HG03565 (cell line): Measurements from ENCODE around the gene RNF7.
A peak's percentile ranks its signal among the peaks of the same experiment; 100 is the strongest.
"Not testable (repeated sequence)": the region's sequence is repeated elsewhere in the genome, so short reads cannot be mapped to it uniquely, and the experiment has no call there.

ENCODE experiments used
- ATAC-seq: cut with Tn5 transposase; IDR thresholded peaks from one replicate; pipeline ENCODE4 v1.9.1; 2021; ENCODE audit warnings: mild to moderate bottlenecking, moderate library complexity; ENCODE audit not compliant: unreplicated experiment

RNF7 gene

DNA sequence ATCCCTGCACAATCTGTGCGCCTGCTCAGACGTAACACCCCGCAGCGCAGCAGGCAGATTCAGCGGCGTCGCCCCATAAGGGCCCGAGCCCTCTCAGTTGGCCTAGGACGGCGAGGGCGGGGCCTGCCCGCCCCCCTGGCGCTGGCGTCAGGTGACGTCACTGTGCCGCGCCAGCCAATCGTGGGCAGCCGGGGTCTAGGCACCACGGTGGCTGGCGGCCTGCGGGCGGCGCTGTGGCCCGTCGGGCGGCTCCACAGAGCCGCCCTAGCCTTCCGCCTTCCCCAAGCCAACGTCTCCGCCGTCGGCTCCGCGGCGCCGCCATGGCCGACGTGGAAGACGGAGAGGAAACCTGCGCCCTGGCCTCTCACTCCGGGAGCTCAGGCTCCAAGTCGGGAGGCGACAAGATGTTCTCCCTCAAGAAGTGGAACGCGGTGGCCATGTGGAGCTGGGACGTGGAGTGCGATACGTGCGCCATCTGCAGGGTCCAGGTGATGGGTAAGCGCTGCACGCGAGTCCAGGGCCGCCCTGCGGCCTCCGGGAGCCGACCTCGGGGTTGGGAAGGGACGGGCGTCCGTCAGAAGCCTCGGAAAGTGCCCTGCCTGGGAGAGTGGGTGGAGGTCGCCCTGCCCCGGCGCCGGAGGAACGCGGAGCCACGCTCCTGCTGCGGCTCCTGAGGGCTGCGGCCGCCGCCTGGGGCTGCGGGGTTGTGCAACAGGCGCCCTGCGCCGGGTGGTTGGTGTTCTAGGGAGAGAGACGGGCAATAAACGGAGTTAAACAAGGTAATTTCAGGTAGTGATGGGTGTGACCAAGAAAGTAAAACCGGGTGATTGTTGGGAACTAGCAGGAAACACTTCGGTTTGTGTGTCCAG is at the start of gene RNF7:
Gene RNF7, plus strand, starts transcription at position 277 of the 869 bp plus-strand sequence. Its CDS starts 44 bp downstream, at position 321.
- peak; percentile 94 for ATAC-seq

DNA sequence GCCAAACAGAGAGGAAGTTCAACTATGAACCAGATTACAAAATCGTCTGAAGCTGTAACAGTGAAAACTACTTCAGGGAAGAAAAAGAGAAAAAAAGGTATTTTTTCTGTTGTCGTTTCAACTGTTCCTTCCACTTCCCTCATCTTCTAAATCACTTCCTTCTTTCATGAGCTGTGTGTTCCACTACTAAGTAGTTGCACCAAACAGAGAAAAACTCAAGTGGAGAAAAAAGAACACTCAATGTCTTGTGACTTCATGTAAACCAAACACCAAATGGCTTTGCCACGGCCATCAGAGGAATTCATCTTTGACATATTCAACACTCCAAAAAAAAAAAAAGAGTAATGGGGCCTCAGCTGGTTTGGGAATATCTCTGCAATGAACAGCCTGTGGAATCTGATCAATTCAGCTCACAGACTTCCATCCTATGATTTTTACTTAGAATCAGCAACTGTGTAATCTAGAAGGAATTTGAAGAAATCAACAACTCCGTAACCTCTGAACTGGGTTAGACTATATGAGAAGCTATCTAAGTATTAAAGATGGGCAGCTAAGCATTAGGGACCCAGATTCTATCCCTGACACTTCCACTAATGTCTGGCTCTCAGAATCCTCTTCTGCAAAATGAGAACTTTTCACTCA is 47.5 kb upstream of the RNF7 start:
- no peak for ATAC-seq

DNA sequence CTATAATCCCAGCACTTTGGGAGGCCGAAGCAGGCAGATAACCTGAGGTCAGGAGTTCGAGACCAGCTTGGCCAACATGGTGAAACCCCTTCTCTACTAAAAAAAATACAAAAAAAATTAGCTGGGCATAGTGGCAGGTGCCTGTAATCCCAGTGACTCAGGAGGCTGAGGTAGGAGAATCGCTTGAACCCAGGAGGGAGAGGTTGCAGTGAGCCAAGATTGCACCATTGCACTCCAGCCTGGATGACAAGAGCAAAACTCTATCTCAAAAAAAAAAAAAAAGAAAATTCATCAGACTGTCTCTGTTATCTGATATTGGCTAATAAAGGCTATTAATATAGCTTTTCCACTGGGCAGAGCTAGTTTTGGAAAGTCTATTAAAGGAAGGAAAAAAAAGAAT is 46.6 kb upstream of the RNF7 start:
- ATAC-seq = not testable (repeated sequence)

DNA sequence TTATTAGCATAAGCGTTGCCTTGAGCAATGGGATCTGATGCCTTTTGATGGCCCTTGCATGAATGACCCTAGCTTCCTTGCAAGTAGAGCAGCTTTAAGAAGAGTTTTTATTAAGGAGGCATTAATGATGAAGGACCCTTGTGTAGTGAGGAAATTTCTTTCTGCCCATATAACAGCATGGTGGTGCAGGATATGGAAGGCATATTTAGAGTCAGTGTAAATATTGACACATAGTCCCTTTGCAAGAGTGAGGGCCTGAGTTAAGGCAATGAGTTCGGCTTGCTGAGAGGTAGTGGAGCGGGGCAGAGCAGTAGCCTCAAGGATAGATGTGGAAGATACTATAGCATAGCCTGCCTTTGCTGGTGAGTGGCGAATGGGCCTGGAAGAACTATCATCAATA is 45.1 kb upstream of the RNF7 start:
- not testable (repeated sequence) for ATAC-seq

DNA sequence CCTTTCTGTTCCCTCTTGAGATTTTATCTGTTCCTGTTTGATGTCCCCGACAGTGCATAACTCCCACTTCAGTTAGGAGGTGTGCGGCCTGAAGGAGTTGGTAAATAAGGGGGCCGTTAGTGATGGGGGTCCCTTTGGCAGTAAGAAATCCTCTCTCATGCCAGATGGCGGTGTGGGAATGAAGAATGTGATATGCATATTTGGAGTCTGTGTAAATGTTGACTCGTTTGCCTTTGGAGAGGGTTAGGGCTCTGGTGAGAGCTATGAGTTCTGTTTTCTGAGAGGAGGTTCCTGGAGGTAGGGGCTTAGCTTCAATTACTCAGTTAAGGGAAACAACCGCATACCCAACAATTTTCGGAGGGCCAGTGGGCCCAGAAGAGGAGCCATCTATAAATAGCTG is 38.8 kb upstream of the RNF7 start:
- ATAC-seq = no peak

DNA sequence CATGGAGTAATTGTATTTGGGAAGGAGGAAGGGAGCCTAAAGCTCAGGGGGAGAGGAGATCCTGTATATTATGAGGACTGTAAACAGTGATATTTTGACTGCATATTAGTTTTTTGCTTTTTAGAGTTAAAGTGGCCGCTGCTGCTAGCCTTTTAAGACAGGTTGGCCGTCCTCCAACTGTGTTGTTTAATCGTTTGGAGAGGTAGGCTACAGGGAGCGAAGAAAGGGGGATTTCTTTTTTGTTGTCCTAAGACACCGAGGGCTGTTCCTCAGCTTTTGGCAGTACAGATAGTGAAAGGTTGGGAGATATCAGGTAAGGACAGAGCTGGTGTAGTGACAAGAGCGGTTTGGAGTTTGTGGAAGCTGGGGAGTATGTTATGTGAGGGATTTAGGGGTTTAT is 38.2 kb upstream of the RNF7 start:
- no peak for ATAC-seq

DNA sequence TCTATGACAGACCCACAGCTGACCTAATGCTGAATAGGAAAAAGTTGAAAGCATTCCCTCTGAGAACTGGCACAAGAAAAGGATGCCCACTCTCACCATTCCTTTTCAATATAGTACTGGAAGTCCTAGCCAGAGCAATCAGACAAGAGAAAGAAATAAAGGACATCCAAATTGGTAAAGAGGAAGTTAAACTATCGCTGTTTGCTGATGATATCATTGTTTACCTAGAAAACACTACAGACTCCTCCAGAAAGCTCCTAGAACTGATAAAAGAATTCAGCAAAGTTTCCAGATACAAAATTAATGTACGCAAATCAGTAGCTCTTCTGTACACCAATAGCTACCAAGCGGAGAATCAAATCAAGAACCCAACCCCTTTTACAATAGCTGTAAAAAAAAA is 34.7 kb upstream of the RNF7 start:
- ATAC-seq = not testable (repeated sequence)

DNA sequence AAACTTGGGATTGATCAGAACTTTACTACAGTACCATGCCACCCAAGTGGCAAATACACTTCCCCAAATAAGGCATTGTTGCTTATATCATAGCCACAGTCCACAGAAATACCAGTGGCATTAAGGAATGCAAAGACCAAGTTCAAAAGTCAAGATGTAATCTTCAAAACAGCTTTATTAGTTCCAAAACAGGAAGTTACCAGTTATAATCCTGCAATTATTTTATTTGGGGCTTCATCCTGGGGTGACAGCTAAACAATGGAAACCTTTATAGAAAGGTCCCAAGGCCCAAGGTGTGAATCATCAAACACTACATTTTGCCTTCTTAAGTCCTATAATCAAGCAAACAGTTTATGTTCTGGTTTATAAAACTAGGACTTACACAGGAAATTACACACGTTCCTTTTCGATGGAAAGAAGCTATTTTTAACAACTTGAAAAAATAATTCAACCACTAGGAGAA is 30.3 kb upstream of the RNF7 start:
- ATAC-seq = no peak

DNA sequence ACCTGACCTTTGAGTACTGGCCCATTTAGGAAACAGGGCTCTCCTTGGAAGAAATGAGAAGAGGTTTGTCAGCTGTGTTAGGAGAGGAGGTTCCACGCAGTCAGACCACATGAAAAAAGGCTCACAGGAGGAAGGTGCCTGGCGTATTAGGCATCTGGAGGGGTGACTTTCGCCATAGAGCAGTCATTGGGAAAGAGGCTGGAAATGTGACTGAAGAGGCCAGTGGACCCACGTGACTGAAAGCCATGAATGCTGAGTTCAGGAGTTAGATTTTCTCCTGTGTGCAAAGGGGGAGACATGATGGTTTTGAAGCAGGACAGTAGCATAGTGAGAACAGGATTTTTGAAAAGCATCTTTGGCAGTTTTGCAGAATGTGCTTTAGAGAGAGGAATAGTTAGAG is 29.7 kb upstream of the RNF7 start:
- ATAC-seq = no peak

DNA sequence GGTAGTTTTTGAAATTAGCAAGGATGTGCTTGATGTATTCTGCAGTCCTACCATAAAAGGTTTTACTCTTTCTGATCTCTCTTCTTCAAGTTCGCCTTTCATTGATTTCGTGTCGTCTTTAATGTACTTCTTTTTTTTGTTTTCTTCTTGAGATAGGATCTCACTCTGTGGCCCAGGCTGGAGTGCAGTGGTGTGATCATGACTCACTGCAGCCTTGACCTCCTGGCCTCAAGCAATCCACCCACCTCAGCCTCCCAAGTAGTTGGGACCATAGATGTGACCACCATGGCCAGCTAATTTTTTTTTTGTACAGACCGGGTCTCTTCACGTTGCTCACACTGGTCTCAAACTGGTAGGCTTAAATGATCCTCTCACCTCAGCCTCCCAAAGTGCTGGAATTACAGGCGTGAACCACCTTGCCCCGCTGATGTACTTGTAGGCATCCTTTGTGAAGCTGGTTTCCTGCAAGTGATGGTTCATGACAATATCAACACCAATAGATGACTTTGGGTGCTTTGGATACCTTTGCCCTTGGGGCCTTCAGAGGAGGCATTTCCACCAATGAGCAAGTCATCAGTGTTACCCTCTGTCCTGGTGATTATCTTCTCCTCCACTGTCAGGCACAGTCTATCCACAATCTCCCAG is 28.9 kb upstream of the RNF7 start:
- ATAC-seq = no peak

DNA sequence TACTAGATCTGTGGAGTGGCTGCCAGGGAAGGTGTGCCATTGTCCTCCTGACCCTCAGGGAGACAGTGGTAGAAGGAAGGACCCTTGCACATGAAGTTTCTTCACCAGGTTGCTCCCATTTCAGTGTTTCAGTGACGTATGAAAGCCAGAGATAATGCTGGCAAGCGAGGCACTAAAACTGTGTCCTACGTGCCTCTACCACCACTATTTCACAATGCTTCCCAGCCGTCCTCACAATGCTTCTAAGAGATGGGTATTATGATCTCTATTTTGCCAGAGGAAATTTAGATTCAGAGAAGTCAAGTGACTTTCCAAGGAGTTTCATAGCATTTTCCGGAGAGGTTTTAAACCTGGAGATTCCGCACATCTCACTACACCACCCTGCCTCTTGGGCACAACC is 28.0 kb upstream of the RNF7 start:
- no peak for ATAC-seq

DNA sequence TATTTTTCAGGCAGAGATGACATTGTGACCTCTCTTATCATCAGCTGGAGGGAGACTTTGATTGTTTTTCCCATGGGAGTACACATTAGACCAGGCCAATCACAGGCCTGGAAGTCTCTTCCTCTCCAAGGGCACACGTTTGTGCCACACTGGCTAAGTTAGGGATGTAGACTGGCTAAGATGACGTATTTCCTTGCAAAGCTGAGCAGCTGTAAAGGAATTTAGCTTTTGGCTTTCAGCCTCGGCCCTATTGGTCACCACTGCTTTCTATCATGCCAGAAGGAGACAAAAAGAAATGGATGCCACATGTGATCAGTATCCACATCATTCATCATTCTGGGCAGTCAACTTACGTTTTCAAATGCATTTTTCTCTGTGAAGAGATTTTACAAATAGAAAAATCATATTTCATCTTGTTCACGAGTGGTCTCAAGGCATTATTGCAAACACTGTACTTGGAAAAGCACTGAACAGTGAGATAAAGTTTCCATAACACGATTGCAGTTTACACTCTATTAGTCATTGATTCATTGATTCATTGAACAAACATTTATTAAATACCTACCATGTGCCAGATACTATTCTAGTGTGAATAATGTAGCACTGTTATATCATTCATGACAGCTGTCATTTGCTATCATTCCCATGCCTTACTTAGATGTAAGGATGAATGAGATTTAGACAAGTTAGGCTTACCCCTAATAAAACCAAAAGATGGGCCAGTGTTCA is 27.0 kb upstream of the RNF7 start:
- no peak for ATAC-seq

DNA sequence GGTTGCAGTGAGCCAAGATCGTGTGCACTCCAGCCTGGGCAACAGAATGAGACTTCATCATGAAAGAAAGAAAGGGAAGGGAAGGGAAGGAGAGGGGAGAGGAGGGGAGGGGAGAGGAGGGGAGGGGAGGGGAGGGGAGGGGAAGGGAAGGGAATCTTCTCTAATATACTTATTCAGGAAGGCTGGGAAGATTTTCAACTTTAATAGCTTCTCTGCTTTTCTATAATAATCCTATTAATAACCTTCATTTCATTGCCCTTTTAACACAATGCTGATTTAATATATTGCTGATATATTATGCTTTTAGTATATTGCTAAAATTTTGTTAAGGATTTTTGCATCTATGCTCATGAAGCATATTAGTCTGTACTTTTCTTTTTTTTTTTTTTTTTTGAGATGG is 23.4 kb upstream of the RNF7 start:
- no peak for ATAC-seq

DNA sequence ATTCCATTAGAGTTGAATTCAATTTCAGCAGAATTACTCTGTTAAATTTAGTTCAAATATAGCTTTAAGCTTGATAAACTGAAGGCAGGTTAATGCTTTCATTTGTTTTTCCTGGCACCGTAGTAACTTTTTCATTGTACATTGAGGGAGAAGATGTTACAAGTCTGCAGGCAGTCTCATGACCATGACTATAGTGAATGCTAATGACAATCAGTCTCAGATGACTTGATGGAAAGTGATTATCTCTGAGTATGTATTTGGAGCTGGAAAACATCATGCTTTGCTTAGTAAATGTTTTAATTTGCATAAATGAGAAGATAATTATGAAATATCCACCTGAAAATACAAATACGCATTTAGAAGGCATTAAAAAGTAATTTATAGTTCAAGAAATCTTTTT is 16.0 kb upstream of the RNF7 start:
- no peak for ATAC-seq

DNA sequence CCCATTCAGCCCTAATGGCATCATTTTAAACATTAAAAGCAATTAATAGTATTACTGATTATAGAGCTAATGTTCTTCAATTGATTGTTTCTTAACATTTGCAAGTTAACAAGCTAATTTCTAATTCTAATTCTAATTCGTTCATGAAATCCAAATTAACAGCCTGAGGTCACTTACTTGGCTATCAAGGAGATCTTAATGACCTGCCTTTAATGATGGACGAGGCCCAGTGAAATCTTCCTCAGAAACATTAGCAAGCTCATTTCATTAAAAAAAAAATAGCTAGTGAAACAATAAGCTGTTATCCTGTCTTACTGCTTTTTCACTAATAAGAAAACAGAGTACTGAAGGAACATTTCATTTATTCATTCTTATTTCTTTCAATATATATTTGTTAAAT is 15.4 kb upstream of the RNF7 start:
- ATAC-seq = no peak

DNA sequence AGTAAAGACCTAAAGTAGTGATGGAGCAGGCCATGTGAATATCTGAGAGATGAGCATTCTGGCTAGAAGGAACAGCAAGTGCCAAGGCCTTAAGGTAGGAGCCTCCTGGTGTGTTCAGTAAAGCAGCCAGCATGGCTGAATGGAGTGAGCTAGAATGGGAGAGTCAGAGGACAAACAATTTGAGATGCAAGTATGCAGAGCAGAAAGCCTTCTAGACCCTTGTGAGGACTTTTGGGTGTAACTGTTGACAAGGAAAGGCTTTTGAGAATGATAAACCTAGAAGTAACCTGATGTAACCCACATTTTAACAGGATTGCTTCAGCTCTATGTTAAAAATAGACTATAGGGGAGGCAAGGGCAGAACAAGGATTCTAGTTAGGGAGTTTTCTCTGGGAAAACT is 14.8 kb upstream of the RNF7 start:
- ATAC-seq = no peak

DNA sequence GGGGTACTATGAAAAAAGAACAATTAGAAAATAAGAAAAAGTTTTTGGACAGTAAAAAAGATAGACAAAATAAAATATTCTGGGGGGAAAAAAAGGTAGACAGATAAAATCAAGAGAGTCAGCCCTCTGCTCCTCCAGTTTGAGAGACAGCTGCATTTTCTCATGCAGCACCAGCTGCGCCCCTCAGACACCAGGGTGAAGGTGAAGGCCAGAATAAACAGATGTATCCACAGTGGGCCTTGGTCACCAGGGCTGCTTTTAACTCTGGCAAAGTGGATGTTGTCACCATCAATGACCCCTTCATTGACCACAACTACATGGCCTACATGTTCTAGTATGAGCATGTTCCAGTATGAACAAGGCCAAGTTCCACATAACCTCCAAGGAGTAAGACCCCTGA is 13.9 kb upstream of the RNF7 start:
- no peak for ATAC-seq

DNA sequence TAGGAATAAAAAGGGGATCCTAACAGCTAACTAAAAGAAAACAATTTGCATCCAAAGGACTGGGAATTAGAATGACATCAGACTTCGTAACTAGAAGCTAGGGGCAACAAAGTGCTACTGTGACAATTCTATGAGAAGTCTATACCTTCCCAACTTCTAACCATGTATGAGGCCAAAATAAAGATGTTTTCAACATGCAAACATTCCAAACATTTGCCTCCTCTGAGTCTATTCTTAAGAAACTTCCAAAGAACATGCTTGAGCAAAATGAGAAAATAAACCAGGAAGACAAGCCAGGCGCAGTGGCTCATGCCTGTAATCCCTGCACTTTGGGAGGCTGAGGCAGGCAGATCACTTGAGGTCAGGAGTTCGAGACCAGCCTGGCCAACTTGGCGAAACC is 13.1 kb upstream of the RNF7 start:
- no peak for ATAC-seq

DNA sequence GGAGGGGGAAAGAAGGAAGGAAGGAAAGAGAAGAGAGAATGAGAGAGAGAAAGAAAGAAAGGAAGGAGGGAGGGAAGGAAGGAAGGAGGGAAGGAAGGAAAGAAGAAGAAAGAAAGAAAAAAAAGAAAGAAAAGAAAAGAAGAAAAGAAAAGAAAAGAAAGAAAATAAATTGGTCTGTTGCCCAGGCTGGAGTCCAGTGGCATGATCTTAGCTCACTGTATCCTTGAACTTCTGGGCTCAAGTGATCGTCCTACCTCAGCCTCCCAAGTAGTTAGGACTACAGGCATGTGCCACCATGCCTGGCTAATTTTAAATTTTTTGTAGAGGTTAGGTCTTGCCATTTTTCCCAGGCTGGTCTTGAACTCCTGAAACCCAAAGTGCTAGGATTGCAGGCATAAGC is 11.6 kb upstream of the RNF7 start:
- ATAC-seq = no peak

DNA sequence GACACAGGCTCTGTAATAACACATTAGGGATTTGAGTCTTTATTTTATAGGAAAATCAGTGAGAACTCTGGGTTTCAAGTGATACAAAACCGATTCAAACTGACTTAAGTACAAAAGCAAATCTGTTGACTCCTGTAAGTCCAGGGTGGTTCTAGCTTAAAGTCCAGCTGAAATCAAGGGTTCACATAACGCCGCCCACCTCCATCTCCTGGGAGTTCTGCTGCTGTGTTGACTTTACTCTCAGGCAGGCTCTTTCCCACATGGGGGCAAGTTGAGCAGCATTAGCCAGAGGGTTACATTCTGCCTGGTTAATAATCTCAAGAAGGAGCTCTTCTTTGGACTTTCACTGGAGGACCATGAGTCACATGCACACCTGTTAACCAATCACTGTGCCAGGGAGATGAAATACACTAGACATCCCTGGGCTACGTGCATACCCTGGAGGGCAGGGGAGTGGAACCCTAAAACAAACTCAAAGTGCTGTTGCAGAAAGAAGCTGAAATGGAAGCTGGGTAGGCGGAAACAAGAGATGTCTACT is 9.7 kb upstream of the RNF7 start:
- ATAC-seq = no peak

DNA sequence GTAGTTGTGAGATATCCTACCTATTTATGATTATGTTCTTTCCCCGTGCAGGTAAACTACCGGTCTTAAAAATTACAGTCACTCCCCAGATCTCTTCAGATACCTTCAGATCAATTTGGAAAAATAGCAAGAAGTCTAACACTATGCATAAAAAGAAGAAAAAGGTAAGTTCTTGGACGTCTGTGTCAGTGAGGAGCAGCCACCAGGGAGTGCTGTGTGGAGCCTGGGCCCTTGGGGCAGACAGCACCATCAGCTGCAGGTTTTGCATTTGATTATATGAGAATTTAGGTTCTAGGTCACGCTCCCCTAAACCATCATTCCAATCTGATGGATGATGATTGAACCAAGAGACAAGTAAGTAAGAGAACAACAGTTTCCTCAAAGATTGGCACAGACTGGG is 8.9 kb upstream of the RNF7 start:
- ATAC-seq = no peak
